ENCODE measurements around the gene ZRANB2. TPM values are rescaled to one million over a fixed set of nuclear protein-coding genes. Genes with fewer than 3 reads are reported as not detected.

Gene ZRANB2
- total RNA-seq, 1 donor, result 47.1 TPM

DNA sequence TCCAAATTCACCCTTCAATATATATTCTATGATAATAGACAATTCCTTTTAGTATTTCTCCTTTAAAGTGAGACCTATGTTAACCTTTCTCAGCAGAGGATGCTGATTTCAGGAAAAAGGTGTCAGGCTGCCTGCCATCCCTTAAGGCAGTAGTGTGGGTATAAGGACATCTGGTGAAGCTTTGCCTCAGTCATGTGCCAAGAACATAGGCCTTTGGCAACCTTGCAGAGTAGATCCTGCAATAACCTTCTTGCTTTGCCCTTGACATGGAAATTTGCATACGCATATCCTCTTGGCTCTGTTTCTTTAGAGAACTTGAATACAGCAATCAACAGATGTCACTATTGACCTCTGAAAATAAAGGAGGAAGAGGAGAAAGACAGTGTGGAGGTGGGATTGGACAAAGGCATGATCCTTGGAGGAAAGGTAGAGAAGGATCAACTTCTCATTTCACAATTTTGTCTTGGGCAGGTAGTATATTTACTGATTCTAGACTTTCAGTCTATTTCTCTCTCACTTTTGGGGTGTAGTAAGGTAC, 21.1 kb upstream of the ZRANB2 start:
- no peak overlapping the region for H3K4me3 ChIP-seq (ENCODE audit: low read depth, low read length)
- DNase-seq (ENCODE audit: low read depth), result no peak
- TF ChIP-seq, protein P1, sequence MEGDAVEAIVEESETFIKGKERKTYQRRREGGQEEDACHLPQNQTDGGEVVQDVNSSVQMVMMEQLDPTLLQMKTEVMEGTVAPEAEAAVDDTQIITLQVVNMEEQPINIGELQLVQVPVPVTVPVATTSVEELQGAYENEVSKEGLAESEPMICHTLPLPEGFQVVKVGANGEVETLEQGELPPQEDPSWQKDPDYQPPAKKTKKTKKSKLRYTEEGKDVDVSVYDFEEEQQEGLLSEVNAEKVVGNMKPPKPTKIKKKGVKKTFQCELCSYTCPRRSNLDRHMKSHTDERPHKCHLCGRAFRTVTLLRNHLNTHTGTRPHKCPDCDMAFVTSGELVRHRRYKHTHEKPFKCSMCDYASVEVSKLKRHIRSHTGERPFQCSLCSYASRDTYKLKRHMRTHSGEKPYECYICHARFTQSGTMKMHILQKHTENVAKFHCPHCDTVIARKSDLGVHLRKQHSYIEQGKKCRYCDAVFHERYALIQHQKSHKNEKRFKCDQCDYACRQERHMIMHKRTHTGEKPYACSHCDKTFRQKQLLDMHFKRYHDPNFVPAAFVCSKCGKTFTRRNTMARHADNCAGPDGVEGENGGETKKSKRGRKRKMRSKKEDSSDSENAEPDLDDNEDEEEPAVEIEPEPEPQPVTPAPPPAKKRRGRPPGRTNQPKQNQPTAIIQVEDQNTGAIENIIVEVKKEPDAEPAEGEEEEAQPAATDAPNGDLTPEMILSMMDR (IDR thresholded peaks at IDR 0.05; ENCODE audit: insufficient read depth, low read depth, low read length), result no peak

DNA sequence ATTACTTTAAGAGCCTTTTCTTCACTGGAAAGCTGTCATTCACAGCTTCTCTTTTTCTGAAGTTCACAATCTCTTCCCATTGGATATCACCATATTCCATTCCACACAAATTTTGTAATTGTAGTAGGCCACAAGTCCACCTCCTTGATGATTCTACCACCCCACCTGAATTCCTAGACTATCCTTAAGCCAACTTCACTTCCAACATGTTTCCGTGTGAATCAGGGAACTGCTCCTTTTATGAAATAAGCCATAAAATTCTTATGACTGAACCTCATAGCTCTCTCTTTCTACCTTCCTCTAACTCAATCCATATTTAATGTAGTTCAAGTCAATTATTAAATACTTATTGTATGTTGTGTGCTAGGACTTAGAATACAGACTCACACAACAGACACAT, 16.6 kb upstream of the ZRANB2 start:
- TF ChIP-seq, protein P1 (IDR thresholded peaks at IDR 0.05; ENCODE audit: insufficient read depth, low read depth, low read length), result no peak
- no peak for DNase-seq (ENCODE audit: low read depth)
- H3K4me3 ChIP-seq (ENCODE audit: low read depth, low read length), result no peak overlapping the region

DNA sequence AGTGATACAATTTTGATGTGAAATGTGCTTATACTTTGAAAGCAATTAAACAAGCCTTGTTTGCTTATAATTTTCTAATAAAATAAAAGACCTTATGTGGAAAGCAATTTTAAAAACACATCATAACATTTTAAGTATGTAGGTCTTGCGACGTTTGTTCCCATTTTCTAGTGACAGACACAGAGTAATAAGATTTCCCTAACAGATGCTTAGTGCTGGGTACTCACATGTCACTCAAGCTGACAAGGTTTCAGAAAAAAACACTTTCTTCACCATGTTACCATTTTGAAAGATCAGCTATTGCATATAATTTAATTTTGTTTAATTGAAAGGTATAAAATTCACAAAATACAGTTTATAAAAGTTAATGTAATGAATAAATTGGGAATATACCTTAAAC, 14.1 kb upstream of the ZRANB2 start:
- no peak overlapping the region for H3K4me3 ChIP-seq (ENCODE audit: low read depth, low read length)
- DNase-seq (ENCODE audit: low read depth), result no peak
- TF ChIP-seq, protein P1 (IDR thresholded peaks at IDR 0.05; ENCODE audit: insufficient read depth, low read depth, low read length), result no peak

DNA sequence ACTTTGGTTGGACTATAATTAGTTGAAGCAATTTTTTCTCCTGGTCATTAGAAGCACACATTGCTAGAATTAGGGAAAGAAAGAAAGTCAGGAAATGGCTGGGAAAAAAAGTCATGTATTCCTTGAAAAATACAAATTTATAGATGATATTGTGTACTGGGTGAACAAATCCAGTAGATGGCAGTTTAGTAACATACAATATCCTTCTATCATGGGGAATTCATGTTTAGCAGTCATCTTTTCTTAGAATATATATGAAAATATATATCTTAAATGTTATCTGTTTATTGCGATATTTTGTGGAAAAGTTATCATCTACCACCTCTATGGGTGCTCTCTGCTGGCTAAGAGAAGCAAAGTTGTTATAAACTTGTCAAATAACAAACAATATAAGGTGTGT, 13.1 kb upstream of the ZRANB2 start:
- TF ChIP-seq, protein P1 (IDR thresholded peaks at IDR 0.05; ENCODE audit: insufficient read depth, low read depth, low read length), result peak; percentile 47
- H3K4me3 ChIP-seq (ENCODE audit: low read depth, low read length), result no peak overlapping the region
- DNase-seq (ENCODE audit: low read depth), result peak; percentile 27

DNA sequence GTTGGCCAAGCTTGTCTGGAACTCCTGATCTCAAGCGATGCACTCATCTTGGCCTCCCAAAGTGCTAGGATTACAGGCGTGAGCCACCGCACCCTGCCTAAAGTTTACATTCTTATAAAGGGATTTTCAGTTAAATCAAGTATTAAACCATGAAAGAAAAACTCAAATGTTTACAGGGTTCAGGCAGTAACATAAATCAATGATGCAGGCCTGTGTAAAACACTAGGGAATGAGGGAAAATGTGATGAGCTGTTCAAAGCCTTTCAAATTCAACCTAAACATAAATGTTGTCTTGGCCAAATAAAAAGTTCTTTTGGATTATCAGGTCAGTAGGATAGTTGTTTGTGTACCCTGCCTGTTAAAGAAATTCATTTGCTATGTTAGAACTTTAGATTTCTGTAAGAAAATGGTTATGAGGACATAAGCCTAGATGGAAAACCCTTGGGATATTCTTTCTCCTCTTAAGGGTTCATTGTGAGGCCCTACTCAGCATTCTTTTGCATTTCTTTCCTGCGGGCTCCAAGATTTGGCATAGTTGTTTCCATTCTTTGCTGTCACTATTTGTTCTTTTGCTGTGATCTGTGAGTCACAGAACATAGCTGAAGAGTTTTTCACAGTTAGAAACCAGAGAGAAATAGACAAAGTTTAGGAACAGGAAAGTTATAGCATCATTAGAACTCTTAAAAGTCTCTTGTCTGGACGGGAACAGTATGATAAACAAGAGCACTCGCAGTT, 8.9 kb upstream of the ZRANB2 start:
- H3K4me3 ChIP-seq (ENCODE audit: low read depth, low read length), result no peak overlapping the region
- TF ChIP-seq, protein P1 (IDR thresholded peaks at IDR 0.05; ENCODE audit: insufficient read depth, low read depth, low read length), result no peak
- peak; percentile 64 for DNase-seq (ENCODE audit: low read depth)

DNA sequence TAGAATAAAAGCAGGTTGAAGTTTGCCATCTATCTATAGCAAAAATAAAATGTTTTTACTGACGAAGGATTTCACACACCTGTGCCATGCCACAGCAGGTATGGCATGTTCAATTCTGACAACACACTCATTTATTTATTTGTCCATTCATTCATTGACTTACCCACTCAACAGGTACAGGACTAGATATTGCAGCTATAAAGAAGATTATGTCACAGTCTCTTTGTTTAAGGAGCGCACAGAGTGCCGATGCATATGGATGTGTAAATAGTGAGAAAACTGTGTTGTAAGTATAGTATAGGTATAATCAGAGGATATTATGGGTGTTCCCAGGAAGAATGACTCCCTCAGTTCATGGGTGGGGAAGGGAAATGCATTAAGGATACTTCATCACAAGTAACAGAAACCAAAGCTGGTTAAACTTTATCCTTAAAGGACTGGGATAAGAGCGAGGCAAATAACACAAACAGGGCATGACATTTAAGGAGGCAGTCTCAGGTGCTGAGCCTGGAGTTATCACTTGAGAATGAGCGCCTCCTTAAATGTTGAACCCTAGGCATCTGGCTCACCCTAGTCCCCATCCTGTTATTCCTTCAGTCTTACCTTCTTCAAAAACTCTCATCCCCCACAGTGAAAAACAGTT, 7.9 kb upstream of the ZRANB2 start:
- H3K4me3 ChIP-seq (ENCODE audit: low read depth, low read length), result no peak overlapping the region
- TF ChIP-seq, protein P1 (IDR thresholded peaks at IDR 0.05; ENCODE audit: insufficient read depth, low read depth, low read length), result no peak
- no peak for DNase-seq (ENCODE audit: low read depth)

Data from fibroblast of villous mesenchyme (primary cell).